ENCODE data around the gene FEM1B.

FEM1B gene

DNA sequence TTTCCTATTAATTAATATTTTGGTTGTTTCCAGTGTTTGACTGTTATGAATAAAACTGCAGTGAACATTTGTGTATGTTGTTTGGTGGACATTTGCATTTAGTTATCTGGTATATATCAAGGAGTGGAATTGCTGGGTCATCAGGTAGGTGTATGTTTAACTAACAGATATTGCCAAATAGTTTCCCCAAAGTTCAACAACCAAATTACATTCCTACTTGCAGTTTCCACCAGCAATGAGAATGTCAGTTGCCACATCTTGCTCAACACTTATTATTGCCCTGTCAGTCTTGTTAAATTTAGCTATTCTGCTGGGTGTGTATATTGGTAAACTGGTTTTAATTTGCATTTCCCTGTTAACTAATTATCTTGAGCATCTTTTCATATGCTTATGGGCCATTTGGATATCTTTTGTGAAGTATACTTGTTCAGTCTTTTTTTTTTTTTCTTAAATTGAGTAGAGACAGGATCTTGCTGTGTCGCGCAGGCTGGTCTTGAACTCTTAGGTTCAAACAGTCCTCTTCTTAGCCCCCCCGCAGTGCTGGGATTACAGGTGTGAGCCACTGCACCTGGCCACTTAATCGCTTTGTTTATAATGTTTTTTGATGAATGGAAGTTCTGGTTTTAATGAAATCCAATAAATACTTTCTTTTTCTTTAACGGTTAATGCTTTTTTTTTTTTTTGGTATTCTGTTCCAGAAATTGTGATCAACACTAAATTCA lies 7.9 kb downstream of the FEM1B start:
- no peak for DNase-seq (ENCODE audit: low read depth)

DNA sequence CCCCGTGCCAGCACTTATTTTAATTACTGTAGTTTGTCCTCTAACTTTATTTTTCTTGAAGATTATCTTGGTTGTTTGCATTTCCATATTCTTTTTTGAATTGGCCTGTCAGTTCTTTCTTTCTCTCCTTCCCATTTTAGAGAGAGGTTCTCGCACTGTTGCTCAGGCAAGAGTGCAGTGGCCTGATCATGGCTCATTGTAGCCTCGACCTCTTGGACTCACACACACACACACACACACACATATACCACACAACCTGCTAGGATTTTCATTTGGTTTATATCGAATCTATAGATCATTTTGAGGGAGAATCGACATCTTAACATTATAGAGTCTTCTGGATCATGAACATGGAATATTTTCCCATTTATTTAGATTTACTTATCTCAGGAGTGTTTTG lies 8.7 kb downstream of the FEM1B start:
- no peak for DNase-seq (ENCODE audit: low read depth)

- DNase-seq (ENCODE audit: low read depth) = no peak
Observed at GRCh38 chr15:68289057-68289456, 11.5 kb downstream of the FEM1B start.

GRCh38 chr15:68289621-68290352 lies 12.2 kb downstream of the FEM1B start:
- DNase-seq (ENCODE audit: low read depth) = no peak

- DNase-seq (ENCODE audit: low read depth) = no peak
Observed at GRCh38 chr15:68290715-68291114, 13.2 kb downstream of the FEM1B start.

- no peak for DNase-seq (ENCODE audit: low read depth)
Observed at GRCh38 chr15:68292157-68292781, 14.7 kb downstream of the FEM1B start.

DNA sequence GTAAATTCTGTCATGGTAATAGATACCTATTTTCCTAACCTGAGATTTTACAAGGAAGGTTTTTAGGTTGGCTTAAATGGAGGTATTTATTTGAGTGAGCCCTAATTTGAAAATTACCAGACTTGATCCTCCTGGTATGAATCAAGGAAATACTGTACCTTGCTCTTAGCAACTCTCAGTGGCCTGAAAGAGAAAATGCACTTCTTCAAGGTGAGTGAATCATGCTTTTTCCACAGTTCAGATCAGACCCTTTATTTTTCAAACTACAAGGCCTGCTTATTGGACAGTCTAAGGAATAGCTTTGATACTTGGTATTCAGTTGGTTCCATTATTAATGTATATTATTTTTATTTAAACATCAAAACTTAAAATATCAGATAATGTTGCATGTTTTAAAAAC lies 15.4 kb downstream of the FEM1B start:
- DNase-seq (ENCODE audit: low read depth) = no peak

- DNase-seq (ENCODE audit: low read depth) = no peak
Observed at GRCh38 chr15:68295014-68295805, 17.7 kb downstream of the FEM1B start.

DNA sequence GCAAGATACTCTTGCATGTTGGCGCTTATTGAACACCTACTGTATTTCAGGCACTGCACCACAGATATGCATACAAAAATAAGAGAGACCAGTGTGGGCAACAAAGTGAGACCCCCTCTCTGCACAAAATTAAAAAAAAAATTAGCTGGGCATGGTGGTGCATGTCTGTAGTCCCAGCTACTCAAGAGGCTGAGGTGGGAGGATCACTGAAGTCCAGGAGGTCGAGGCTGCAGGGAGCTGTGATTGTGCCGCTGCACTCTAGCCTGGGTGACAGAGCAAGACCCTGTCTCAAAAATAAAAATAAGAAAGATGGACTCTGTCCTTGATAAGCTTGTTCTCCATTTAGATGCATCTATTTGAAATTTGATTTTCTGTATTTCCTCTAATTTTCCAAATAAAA lies 20.8 kb downstream of the FEM1B start:
- no peak for DNase-seq (ENCODE audit: low read depth)

DNA sequence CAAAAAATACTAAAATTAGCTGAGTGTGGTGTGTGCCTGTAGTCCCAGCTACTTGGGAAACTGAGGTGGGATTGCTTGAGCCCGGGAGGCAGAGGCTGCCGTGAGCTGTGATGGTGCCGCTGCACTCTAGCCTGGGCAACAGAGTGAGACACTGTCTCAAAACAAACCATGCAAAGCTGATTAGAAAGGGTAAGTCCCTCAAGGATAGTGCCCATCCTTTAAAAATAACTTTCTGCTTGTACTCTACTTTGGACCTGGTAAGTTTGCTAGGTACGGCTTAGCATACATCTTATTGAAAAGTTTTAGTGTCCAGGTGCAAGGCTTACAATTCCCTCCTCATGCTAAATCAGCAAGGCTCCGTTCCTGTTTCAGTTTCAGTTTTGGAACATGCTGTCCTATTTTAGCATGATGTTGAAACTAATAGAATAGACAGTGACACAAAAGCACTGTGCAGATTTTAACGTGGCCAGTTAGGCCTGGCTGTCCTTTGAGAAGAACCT lies 21.4 kb downstream of the FEM1B start:
- DNase-seq (ENCODE audit: low read depth) = no peak

DNA sequence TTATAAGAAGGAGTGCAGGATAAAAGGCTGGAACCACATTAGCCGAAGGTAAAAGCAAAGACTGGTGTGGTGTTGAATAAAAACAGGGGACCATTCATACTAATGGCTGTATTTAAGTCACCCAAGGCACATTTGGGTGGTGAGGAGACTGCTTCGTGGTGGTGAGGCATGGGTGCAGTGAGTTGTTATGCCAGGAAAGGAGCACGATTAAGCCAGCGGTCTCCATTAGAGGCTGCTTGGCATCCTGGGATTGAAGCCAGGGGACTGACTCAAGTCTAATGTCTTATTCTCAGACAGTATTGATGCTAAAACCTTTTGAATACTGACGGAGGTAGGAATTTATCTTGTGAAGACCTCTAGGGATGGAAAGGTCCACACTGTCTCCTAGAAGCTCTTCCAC lies 21.9 kb downstream of the FEM1B start:
- no peak for DNase-seq (ENCODE audit: low read depth)

GRCh38 chr15:68300115-68300940 lies 22.8 kb downstream of the FEM1B start:
- DNase-seq (ENCODE audit: low read depth) = no peak

DNA sequence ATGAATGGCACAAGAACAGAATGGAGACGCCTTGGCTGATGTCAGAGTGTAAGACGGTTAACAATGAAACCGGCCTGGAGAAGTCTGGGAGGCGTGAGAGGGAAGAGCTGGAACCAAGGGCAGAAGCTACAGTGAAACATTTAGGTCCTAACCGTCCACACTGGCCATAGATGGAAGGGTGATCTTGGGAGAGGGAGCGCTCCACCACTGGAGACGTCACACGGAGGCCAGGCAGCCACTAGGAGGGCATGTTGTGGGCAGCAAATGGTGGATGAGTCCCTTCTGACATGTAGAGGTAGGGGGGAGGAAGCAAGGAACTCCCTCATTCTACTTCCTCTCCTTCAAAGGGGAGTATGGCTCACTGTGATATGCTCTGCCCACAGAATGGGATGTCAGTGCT lies 23.8 kb downstream of the FEM1B start:
- DNase-seq (ENCODE audit: low read depth) = no peak

GRCh38 chr15:68302729-68303128 lies 25.2 kb downstream of the FEM1B start:
- DNase-seq (ENCODE audit: low read depth) = no peak

DNA sequence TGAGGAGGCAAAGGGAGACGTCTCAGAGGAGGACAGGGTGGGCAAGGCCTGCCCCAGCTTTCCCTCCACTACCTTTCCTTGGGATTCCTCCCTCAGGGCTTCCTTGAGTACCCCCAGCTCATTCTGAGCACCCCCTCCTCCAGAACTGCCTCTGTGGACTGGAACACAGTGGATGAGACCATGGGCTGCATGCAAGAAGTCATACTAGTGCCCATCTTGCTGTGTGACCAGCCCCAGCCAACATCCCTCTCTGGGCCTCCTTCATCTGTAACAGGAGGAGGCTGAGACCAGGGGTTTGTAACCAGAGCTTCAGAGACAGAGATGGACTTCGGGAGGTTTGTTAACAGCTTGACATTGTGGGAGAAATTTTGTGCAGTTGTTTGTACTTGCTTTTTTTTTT lies 25.6 kb downstream of the FEM1B start:
- no peak for DNase-seq (ENCODE audit: low read depth)

DNA sequence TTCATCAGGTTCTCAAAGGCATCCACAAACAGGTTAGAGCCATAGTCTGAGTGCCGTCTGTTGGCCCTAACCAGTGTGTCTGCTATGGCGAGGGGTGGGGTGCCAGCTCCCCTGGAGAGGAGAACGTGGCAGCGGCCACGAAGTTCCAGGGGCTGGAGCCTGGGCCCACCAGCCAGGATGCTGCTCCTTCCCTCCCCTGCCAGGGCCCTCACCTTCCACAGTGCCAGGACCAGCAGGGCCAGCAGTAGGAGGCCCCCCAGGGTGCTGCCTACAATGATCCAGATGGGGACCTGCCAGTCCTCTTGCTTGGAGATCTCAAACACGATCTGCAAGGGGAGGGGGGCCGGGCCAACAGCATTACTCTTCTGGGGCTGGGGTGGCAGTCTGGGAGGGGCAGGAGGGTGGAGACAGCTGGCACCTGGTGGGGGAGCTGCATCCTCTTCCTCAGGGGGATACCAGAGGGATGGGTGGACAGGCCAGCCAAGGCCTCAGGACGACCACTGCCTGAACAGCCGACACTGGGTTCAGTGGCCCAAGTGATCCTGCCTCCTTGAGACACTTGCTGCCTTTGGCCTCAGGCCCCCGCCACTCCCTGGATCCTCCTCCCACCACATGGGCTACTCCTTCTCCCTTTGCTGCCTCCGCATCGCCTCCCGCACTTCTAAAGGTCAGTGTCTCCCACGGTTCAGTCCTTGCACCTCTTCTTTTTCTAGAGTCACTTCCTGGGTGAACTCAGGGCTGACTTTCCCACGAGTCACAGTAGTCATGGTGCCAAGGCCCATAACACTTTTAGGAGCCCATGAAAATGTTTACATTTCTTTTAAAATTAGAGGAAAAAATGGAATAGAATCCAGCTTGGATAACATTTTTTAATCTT lies 26.3 kb downstream of the FEM1B start:
- no peak for DNase-seq (ENCODE audit: low read depth)

- no peak for DNase-seq (ENCODE audit: low read depth)
Observed at GRCh38 chr15:68304589-68305337, 27.2 kb downstream of the FEM1B start.

DNA sequence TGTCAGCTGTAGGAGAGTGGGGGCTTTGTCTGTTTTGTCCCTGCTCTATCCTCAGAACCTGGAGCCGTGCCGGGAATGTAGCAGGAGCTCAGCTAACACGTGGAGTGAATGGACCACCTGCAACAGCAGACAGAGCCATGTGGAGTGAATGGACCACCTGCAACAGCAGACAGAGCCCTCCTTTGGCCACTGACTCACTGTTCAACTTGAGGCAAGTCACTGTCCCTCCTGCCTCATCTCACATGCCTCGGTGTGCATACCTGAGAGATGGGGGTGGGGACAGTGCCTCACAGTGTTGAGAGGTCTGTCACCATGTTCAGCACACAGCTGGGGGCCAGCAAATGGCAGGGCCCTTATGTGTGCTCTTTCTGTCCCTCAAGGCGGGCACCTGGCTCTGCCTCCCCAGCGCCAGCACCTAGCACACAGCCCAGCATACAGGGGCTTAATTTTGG lies 27.9 kb downstream of the FEM1B start:
- no peak for DNase-seq (ENCODE audit: low read depth)

DNA sequence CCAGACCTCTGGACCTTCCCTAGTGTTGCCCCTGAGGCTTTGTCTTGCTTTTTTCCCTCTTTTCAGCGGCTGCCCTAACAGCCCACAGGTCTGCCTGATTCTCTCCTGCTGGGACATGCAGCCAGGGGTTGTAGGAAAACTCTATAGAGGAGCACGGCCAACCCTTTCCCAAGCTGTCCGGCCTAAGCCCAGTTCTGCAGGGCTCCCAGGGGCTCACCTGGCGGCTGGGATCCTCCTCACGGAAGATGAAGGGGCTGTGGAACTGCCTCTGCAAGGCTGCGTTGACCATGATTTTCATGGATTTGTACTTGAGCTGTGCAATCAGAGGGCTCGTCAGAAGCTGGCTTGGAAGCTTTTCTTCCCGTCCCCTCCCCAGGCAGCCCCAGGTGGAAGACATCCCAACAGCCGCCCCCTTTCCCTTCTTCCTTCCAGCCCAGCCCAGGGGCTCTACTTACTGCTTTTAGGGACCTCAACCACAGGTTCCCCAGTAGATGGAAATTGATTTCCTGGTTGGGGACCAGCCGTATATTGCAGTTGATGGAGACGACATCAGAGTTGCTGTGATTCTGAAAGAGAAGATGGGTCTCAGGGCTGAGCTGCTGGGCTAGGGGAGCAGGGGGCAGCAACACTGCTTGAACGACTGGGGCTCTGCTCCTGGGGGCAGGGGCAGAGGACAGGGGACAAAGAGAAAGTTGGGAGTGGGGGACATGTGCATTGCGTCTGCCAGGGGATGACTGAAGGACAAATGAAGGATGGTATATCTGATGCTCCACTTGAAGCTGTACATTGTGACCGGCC lies 29.8 kb downstream of the FEM1B start:
- no peak for DNase-seq (ENCODE audit: low read depth)

Data from activated gamma-delta T cell treated with anti-CD3 and anti-CD28 coated beads, Interleukin-2, amount 50 U/mL, for 16 hours (primary cell).